ENCODE data around the gene FNDC1. TPM values are rescaled to one million over a fixed set of nuclear protein-coding genes. Genes with fewer than 3 reads are reported as not detected.

The FNDC1 gene
- total RNA-seq, 1 experiment from 2014 or later: 0.23 TPM

DNA sequence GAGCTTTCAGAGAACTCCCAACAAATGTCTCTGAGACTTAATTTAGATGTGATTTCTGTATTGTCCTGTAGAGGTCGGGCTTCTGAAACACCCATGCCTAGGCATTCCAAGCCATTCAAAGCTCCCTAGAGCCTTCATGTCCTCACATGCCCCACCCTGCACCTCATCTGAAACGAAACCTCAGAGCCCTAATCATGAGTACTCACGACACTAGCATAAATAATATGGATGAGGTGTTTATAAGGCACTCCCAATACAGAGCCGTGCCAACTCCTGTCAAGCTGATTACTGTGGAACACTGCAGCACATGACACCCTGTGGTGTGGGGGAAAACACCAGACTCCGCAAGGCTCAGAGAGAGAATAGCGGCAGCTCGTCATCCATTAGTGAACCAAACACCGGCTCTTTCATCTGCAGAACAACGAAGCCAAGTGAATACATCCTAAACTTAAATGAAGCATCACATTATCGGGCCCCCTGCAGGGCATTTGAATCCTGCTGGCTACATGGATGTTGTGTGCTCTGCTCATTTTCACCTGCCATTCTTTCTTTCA lies 83.8 kb downstream of the FNDC1 start:
- H3K27ac ChIP-seq (ENCODE audit: low read length): no peak overlapping the region
- no peaks in the 10 kb centered on the region for H3K9me3 ChIP-seq (ENCODE audit: control insufficient read depth, insufficient read depth, low read depth, low read length)
- DNase-seq (ENCODE audit: low read depth, low spot score): peak; percentile 12
- no peaks in the 10 kb centered on the region; the same call in 1 of the 2 replicates for H3K27me3 ChIP-seq (ENCODE audit: control insufficient read depth, insufficient read depth, low read length)
- POLR2A ChIA-PET: interaction anchor here (0.6 kb wide), 1 partner anchor 34 kb away, joined by 3 read pairs; no protein-coding TSS in a partner anchor
- no TSS peak for BruUV-seq (replicated peaks)
- ATAC-seq: peak; percentile 78
- CTCF ChIA-PET: interaction anchor here (0.6 to 0.8 kb wide), 4 partner anchors 22 to 623 kb away, joined by 3 to 10 read pairs (median 3); no protein-coding TSS in a partner anchor
- intact Hi-C loops (cut with micrococcal nuclease; ENCODE audit: unreplicated experiment): no loop called here
- H3K36me3 ChIP-seq (ENCODE audit: control insufficient read depth, insufficient read depth, low read length): no peaks in the 10 kb centered on the region
- in situ Hi-C loops (cut with HindIII; ENCODE audit: low pct_unique_long_range_greater_than_20kb, low sequenced_read_pairs): no loop called here
- no peak overlapping the region for H3K4me3 ChIP-seq (ENCODE audit: low read depth in 2 of 2, low read length in 2 of 2)
- no peak for TF ChIP-seq POLR2AphosphoS5 (IDR thresholded peaks at IDR 0.05; ENCODE audit: low read depth, low read length)
- TF ChIP-seq, protein P1, sequence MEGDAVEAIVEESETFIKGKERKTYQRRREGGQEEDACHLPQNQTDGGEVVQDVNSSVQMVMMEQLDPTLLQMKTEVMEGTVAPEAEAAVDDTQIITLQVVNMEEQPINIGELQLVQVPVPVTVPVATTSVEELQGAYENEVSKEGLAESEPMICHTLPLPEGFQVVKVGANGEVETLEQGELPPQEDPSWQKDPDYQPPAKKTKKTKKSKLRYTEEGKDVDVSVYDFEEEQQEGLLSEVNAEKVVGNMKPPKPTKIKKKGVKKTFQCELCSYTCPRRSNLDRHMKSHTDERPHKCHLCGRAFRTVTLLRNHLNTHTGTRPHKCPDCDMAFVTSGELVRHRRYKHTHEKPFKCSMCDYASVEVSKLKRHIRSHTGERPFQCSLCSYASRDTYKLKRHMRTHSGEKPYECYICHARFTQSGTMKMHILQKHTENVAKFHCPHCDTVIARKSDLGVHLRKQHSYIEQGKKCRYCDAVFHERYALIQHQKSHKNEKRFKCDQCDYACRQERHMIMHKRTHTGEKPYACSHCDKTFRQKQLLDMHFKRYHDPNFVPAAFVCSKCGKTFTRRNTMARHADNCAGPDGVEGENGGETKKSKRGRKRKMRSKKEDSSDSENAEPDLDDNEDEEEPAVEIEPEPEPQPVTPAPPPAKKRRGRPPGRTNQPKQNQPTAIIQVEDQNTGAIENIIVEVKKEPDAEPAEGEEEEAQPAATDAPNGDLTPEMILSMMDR (IDR thresholded peaks at IDR 0.05): peak; percentile 73
- no peaks in the 10 kb centered on the region for H3K4me1 ChIP-seq (ENCODE audit: control insufficient read depth, insufficient read depth, low read length)

DNA sequence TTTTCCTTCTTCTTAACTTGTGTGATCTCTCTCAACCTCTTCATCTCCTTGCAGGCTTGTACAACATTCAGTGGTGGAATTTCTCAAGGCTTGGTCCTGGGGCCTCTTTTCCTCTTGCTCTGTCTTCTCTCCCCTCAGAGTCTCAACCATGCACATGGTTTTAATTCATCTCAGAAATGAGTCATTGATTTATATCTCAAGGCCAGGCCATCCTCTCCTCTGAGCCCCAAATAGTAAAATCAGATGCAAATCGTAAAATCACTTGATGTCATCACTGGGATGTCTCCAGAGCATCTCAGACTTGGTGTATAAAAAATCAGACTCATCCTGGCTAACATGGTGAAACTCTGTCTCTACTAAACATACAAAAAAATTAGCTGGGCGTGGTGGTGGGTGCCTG lies 85.0 kb downstream of the FNDC1 start:
- no peaks in the 10 kb centered on the region for H3K9me3 ChIP-seq (ENCODE audit: control insufficient read depth, insufficient read depth, low read depth, low read length)
- H3K27me3 ChIP-seq (ENCODE audit: control insufficient read depth, insufficient read depth, low read length): no peaks in the 10 kb centered on the region; the same call in 1 of the 2 replicates
- H3K4me3 ChIP-seq (ENCODE audit: low read depth in 2 of 2, low read length in 2 of 2): no peak overlapping the region
- ChIA-PET POLR2A (no interaction called here), CTCF (no interaction called here)
- no peak overlapping the region for H3K27ac ChIP-seq (ENCODE audit: low read length)
- in situ Hi-C loops (cut with HindIII; ENCODE audit: low pct_unique_long_range_greater_than_20kb, low sequenced_read_pairs) (no loop called here), intact Hi-C loops (cut with micrococcal nuclease; ENCODE audit: unreplicated experiment) (no loop called here)
- H3K4me1 ChIP-seq (ENCODE audit: control insufficient read depth, insufficient read depth, low read length): no peaks in the 10 kb centered on the region
- no TSS peak for BruUV-seq (replicated peaks)
- TF ChIP-seq POLR2AphosphoS5 (IDR thresholded peaks at IDR 0.05; ENCODE audit: low read depth, low read length): no peak
- no peak for ATAC-seq
- H3K36me3 ChIP-seq (ENCODE audit: control insufficient read depth, insufficient read depth, low read length): no peaks in the 10 kb centered on the region
- DNase-seq (ENCODE audit: low read depth, low spot score): no peak

DNA sequence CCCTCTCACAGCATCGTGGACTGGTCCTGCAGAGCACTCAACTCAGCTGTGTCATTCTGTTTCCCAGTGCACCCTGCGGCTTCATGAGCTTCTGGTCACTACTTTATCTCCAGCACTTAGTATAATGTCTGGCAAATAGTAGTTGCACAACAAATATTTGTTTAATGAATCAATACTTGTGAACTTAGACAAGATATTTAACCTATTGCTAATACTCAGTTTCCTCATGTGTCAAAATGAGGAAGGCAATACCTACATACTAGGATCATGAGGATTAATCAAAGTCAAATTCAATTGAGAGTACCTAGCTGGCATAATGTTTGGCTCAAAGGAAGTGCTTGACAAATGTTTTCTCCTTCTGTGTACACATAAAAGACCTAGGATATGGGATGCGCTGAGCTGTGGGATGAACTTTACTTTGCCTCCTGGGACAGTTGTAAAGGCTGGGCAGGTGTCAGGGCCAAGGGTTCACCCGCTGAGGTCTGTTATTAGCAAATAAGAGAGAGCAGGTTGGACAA lies 86.3 kb downstream of the FNDC1 start:
- no peak for DNase-seq (ENCODE audit: low read depth, low spot score)
- Histone ChIP-seq H3K9me3 (ENCODE audit: control insufficient read depth, insufficient read depth, low read depth, low read length) (no peaks in the 10 kb centered on the region), H3K36me3 (ENCODE audit: control insufficient read depth, insufficient read depth, low read length) (no peaks in the 10 kb centered on the region), H3K27ac (ENCODE audit: low read length) (no peak overlapping the region), H3K4me3 (ENCODE audit: low read depth in 2 of 2, low read length in 2 of 2) (no peak overlapping the region), H3K27me3 (ENCODE audit: control insufficient read depth, insufficient read depth, low read length) (no peaks in the 10 kb centered on the region), H3K4me1 (ENCODE audit: control insufficient read depth, insufficient read depth, low read length) (no peaks in the 10 kb centered on the region)
- TF ChIP-seq, protein P1 (IDR thresholded peaks at IDR 0.05): no peak
- TF ChIP-seq SIN3A (IDR thresholded peaks at IDR 0.05; ENCODE audit: borderline replicate concordance, insufficient read depth, low read depth, low read length) (no peak), REST (IDR thresholded peaks at IDR 0.05; ENCODE audit: insufficient read depth in 1 of 2, low read depth in 2 of 2, low read length in 1 of 2) (no peak), POLR2AphosphoS5 (IDR thresholded peaks at IDR 0.05; ENCODE audit: low read depth, low read length) (no peak), TCF7L2 (IDR thresholded peaks at IDR 0.05; ENCODE audit: low read depth, low read length) (no peak)
- in situ Hi-C loops (cut with HindIII; ENCODE audit: low pct_unique_long_range_greater_than_20kb, low sequenced_read_pairs) (no loop called here), intact Hi-C loops (cut with micrococcal nuclease; ENCODE audit: unreplicated experiment) (no loop called here)
- no TSS peak for BruUV-seq (replicated peaks)
- POLR2A ChIA-PET: no interaction called here
- no peak for ATAC-seq
- CTCF ChIA-PET: interaction anchor here (0.6 kb wide), 1 partner anchor 20 kb away, joined by 4 read pairs; no protein-coding TSS in a partner anchor
